ENCODE data around the gene NOM1.

- TF ChIP-seq, protein P1, sequence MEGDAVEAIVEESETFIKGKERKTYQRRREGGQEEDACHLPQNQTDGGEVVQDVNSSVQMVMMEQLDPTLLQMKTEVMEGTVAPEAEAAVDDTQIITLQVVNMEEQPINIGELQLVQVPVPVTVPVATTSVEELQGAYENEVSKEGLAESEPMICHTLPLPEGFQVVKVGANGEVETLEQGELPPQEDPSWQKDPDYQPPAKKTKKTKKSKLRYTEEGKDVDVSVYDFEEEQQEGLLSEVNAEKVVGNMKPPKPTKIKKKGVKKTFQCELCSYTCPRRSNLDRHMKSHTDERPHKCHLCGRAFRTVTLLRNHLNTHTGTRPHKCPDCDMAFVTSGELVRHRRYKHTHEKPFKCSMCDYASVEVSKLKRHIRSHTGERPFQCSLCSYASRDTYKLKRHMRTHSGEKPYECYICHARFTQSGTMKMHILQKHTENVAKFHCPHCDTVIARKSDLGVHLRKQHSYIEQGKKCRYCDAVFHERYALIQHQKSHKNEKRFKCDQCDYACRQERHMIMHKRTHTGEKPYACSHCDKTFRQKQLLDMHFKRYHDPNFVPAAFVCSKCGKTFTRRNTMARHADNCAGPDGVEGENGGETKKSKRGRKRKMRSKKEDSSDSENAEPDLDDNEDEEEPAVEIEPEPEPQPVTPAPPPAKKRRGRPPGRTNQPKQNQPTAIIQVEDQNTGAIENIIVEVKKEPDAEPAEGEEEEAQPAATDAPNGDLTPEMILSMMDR (IDR thresholded peaks at IDR 0.05 in 4 of 5, conservative IDR thresholded peaks at IDR 0.05 in 1 of 5): no peak
- TF ChIP-seq POLR2A (IDR thresholded peaks at IDR 0.05): no peak
Measured at GRCh38 chr7:156948361-156948760, 1.2 kb upstream of the NOM1 start.

Measured in gastrocnemius medialis (tissue), 4 donors.